Brain microvascular endothelial cell (primary cell): ENCODE measurements around the gene ZFPM1.

Source experiments
- DNase-seq: peaks from one replicate; pipeline ENCODE4 v3.0.0-alpha.2; 2020
- H3K27ac ChIP-seq: fragments of 250-450 bp; sonication (Bioruptor Pico); 2 replicates; pipeline ENCODE4 v1.5.1; 2020; ENCODE audit warnings: mild to moderate bottlenecking, moderate library complexity
- H3K27me3 ChIP-seq: fragments of 250-450 bp; sonication (Bioruptor Pico); replicated peaks from 2 replicates; pipeline ENCODE4 v1.5.1; 2020; ENCODE audit warnings: mild to moderate bottlenecking
- H3K36me3 ChIP-seq: fragments of 250-450 bp; sonication (Bioruptor Pico); replicated peaks from 2 replicates; pipeline ENCODE4 v1.5.1; 2020; ENCODE audit warnings: mild to moderate bottlenecking
- H3K4me3 ChIP-seq: 2 replicates; pipeline ENCODE4 v1.5.1; 2011; ENCODE audit warnings: low read depth, mild to moderate bottlenecking, control low read depth, low read length, moderate library complexity
- CTCF ChIP-seq: IDR thresholded peaks from 2 replicates; pipeline ENCODE4 v1.5.1; 2011; ENCODE audit warnings: low read depth, mild to moderate bottlenecking, moderate library complexity, low read length, control low read depth, inconsistent platforms; ENCODE audit errors: missing control alignments
- in situ Hi-C: cut with HindIII; loops from 2 replicates; pipeline ENCODE4 v1.10.0; 2017; ENCODE audit warnings: low sequenced_read_pairs, low pct_ligation_motif_present

Gene ZFPM1

GRCh38 chr16:88412766-88413165 lies 40.3 kb upstream of the ZFPM1 start:
- TF ChIP-seq CTCF = no peak
- in situ Hi-C loops = no loop called here

GRCh38 chr16:88413231-88413630 lies 39.8 kb upstream of the ZFPM1 start:
- no peak for TF ChIP-seq CTCF
- no peak for DNase-seq
- Histone ChIP-seq H3K27ac (no peak overlapping the region), H3K4me3 (no peak overlapping the region), H3K27me3 (no peaks in the 10 kb centered on the region), H3K36me3 (peaks cover 6% of the 10 kb centered on the region)
- in situ Hi-C loops = no loop called here

More at GRCh38 chr16:88412766-88413165, 40.3 kb upstream of the ZFPM1 start:
- Histone ChIP-seq H3K36me3 (peaks cover 7% of the 10 kb centered on the region), H3K4me3 (no peak overlapping the region), H3K27me3 (no peaks in the 10 kb centered on the region), H3K27ac (no peak overlapping the region)
- no peak for DNase-seq

- in situ Hi-C loops = no loop called here
- Histone ChIP-seq H3K27me3 (no peaks in the 10 kb centered on the region), H3K27ac (no peak overlapping the region), H3K4me3 (no peak overlapping the region), H3K36me3 (peaks cover 6% of the 10 kb centered on the region)
- no peak for DNase-seq
- TF ChIP-seq CTCF = no peak
These were observed 39.4 kb upstream of the ZFPM1 start for GRCh38 chr16:88413631-88414030.

GRCh38 chr16:88414521-88415380 lies 38.3 kb upstream of the ZFPM1 start:
- H3K27ac ChIP-seq = no peak overlapping the region
- TF ChIP-seq CTCF = no peak
- no peaks in the 10 kb centered on the region for H3K27me3 ChIP-seq
- no peak for DNase-seq
- in situ Hi-C loops = no loop called here
- H3K36me3 ChIP-seq = peaks cover 6% of the 10 kb centered on the region
- H3K4me3 ChIP-seq = no peak overlapping the region

GRCh38 chr16:88415381-88415705 lies 37.7 kb upstream of the ZFPM1 start:
- Histone ChIP-seq H3K27ac (no peak overlapping the region), H3K36me3 (peaks cover 6% of the 10 kb centered on the region), H3K27me3 (no peaks in the 10 kb centered on the region), H3K4me3 (no peak overlapping the region)
- DNase-seq = no peak
- TF ChIP-seq CTCF = no peak
- in situ Hi-C loops = no loop called here

GRCh38 chr16:88415713-88416323 lies 37.3 kb upstream of the ZFPM1 start:
- no peak for DNase-seq
- H3K36me3 ChIP-seq = peaks cover 6% of the 10 kb centered on the region
- H3K4me3 ChIP-seq = no peak overlapping the region
- H3K27me3 ChIP-seq = no peaks in the 10 kb centered on the region
- in situ Hi-C loops = no loop called here
- H3K27ac ChIP-seq = no peak overlapping the region
- no peak for TF ChIP-seq CTCF
